ENCODE results near the gene STN1. TPM values are rescaled to one million over a fixed set of nuclear protein-coding genes. Genes with fewer than 3 reads are reported as not detected.
A peak's percentile ranks its signal among the peaks of the same experiment; 100 is the strongest.

The STN1 gene
- total RNA-seq, 2 donors from 2014 or later = 13.5 to 19.9 TPM

DNA sequence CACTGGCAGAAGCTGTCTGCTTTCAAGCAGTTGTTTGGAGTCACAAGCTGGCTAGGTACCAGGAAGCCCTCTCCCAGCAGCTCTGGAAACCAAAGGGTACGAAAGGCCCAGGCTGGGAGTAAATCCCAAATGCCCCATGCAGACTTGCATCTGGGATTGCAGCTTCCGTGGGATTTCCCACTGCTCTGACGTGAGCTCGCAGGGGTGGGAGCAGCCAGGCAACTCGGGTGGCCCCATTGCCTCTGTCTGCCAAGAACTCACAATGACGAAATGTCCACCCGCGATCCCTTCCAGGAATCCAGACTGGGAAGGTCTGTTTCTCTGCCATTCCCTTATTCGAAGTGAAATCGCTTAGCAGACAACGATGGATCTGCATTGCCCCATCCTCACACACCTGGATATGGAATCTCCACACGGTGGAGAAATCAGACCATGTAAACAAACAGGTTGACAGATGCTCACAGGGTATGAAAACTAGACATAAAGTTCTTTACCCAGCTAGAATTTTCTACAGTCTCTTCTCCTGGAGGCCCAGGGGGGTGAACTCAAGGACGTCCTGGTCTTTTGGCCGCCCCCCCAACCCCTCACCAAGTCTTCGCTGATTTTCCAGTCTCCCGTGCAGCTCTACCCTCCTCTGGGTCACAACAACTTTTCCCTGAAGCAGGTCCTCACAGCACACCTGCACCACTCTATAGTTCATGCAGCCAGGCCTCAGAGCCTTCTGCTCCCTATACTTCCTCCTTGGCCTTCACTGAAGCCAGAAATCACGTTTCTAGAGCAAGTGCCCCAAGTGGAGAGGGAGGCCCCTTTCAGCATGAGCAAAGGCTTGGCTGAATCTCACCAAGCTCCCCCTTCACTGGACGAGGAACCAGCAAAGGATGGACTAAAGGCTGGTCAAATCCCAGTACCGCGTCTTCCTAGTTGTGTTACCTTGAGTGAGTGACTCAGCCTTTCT is 82.6 kb downstream of the STN1 start:
- Mint-ChIP-seq H3K4me3 (no peak overlapping the region), H3K27me3 (ENCODE audit: insufficient read depth) (no peaks in the 10 kb centered on the region), H3K4me1 (peaks cover 71% of the 10 kb centered on the region), H3K27ac (no peak overlapping the region), H3K36me3 (ENCODE audit: low read depth) (no peaks in the 10 kb centered on the region), H3K9me3 (peaks cover 10% of the 10 kb centered on the region)
- peaks cover 9% of the 10 kb centered on the region for H3K9me3 ChIP-seq (ENCODE audit: control insufficient read depth, low read length)
- DNase-seq = peak; percentile 45
- H3K4me3 ChIP-seq (ENCODE audit: low read length) = no peak overlapping the region
- no peak overlapping the region for H3K9ac ChIP-seq (ENCODE audit: extremely low read depth, low read length, poor library complexity, severe bottlenecking)
- WGBS, 2 experiments (ENCODE audit: insufficient coverage in 1 of 2, insufficient read length in 1 of 2) = 83 to 88% methylated on average over 13 to 20 of the region's 20 CpGs
- H3K27me3 ChIP-seq (ENCODE audit: control insufficient read depth, insufficient read depth, low read length, poor library complexity, severe bottlenecking) = no peaks in the 10 kb centered on the region
- H3K4me1 ChIP-seq (ENCODE audit: control insufficient read depth, insufficient read depth, low read length) = peaks cover 53% of the 10 kb centered on the region
- H3K27ac ChIP-seq (ENCODE audit: low read depth, low read length) = no peak overlapping the region
- H3K36me3 ChIP-seq (ENCODE audit: control insufficient read depth, insufficient read depth, low read length) = no peaks in the 10 kb centered on the region
- no peak for TF ChIP-seq CTCF (conservative IDR thresholded peaks at IDR 0.05)

- H3K27me3 ChIP-seq (ENCODE audit: control insufficient read depth, insufficient read depth, low read length, poor library complexity, severe bottlenecking) = no peaks in the 10 kb centered on the region
- no peaks in the 10 kb centered on the region for H3K36me3 ChIP-seq (ENCODE audit: control insufficient read depth, insufficient read depth, low read length)
- Mint-ChIP-seq H3K4me1 (peaks cover 71% of the 10 kb centered on the region), H3K9me3 (peaks cover 10% of the 10 kb centered on the region), H3K27me3 (ENCODE audit: insufficient read depth) (no peaks in the 10 kb centered on the region), H3K36me3 (ENCODE audit: low read depth) (no peaks in the 10 kb centered on the region), H3K4me3 (no peak overlapping the region), H3K27ac (no peak overlapping the region)
- H3K27ac ChIP-seq (ENCODE audit: low read depth, low read length) = no peak overlapping the region
- peaks cover 9% of the 10 kb centered on the region for H3K9me3 ChIP-seq (ENCODE audit: control insufficient read depth, low read length)
- peak; percentile 49 for DNase-seq
- H3K4me1 ChIP-seq (ENCODE audit: control insufficient read depth, insufficient read depth, low read length) = peaks cover 47% of the 10 kb centered on the region
- TF ChIP-seq CTCF (conservative IDR thresholded peaks at IDR 0.05) = no peak
- 69 to 75% methylated on average over 4 to 5 of the region's 5 CpGs for WGBS, 2 experiments (ENCODE audit: insufficient coverage in 1 of 2, insufficient read length in 1 of 2)
- no peak overlapping the region for H3K4me3 ChIP-seq (ENCODE audit: low read length)
- no peak overlapping the region for H3K9ac ChIP-seq (ENCODE audit: extremely low read depth, low read length, poor library complexity, severe bottlenecking)
Observed at GRCh38 chr10:103834436-103835095, 83.4 kb downstream of the STN1 start.

DNA sequence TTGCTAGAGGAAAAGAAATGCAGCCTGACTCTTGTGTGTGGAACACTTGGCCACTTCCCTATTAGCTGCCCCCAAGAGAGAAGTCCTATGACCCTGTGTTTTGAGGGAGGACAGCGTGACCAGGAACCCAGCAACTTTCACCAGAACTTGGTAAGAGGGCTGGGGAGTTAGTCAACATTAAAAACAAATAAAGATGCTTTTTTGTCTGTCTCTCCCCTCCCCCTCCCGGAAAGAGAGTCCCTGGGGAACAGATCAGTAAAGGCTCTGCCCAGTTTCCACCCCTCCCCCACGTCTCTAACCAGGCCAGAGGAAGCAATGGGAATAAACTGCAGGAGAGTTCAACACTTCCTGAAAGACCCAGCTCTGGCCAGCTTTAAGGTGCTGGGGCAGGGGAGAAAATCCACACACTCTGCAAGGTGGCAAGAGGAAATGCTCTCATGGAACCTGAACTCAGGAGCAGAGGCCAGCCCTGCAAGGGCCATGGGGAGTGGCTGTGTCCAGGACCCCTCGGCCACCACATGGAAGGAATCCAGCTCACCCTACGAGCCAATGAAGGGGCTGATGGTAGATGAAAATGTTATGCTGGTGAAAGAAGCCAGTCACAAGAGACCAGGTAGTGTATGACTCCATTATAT is 84.1 kb downstream of the STN1 start:
- DNase-seq = peak; percentile 86
- no peak for TF ChIP-seq CTCF (conservative IDR thresholded peaks at IDR 0.05)
- H3K9me3 ChIP-seq (ENCODE audit: control insufficient read depth, low read length) = peaks cover 9% of the 10 kb centered on the region
- no peaks in the 10 kb centered on the region for H3K27me3 ChIP-seq (ENCODE audit: control insufficient read depth, insufficient read depth, low read length, poor library complexity, severe bottlenecking)
- no peak overlapping the region for H3K27ac ChIP-seq (ENCODE audit: low read depth, low read length)
- H3K27ac Mint-ChIP-seq = peak overlapping the region; percentile 79
- H3K9me3 Mint-ChIP-seq = peaks cover 10% of the 10 kb centered on the region
- no peaks in the 10 kb centered on the region for H3K36me3 ChIP-seq (ENCODE audit: control insufficient read depth, insufficient read depth, low read length)
- H3K27me3 Mint-ChIP-seq (ENCODE audit: insufficient read depth) = peaks cover under 1% of the 10 kb centered on the region
- 44 to 82% methylated on average over 3 to 5 of the region's 5 CpGs for WGBS, 2 experiments (ENCODE audit: insufficient coverage in 1 of 2, insufficient read length in 1 of 2)
- peaks cover 49% of the 10 kb centered on the region for H3K4me1 ChIP-seq (ENCODE audit: control insufficient read depth, insufficient read depth, low read length)
- H3K4me1 Mint-ChIP-seq = peaks cover 72% of the 10 kb centered on the region
- H3K9ac ChIP-seq (ENCODE audit: extremely low read depth, low read length, poor library complexity, severe bottlenecking) = no peak overlapping the region
- H3K4me3 Mint-ChIP-seq = no peak overlapping the region
- H3K36me3 Mint-ChIP-seq (ENCODE audit: low read depth) = no peaks in the 10 kb centered on the region
- no peak overlapping the region for H3K4me3 ChIP-seq (ENCODE audit: low read length)
